ENCODE measurements around the gene THOC1.
"Not testable (repeated sequence)": the region's sequence is repeated elsewhere in the genome, so short reads cannot be mapped to it uniquely, and the experiment has no call there.

THOC1 gene

DNA sequence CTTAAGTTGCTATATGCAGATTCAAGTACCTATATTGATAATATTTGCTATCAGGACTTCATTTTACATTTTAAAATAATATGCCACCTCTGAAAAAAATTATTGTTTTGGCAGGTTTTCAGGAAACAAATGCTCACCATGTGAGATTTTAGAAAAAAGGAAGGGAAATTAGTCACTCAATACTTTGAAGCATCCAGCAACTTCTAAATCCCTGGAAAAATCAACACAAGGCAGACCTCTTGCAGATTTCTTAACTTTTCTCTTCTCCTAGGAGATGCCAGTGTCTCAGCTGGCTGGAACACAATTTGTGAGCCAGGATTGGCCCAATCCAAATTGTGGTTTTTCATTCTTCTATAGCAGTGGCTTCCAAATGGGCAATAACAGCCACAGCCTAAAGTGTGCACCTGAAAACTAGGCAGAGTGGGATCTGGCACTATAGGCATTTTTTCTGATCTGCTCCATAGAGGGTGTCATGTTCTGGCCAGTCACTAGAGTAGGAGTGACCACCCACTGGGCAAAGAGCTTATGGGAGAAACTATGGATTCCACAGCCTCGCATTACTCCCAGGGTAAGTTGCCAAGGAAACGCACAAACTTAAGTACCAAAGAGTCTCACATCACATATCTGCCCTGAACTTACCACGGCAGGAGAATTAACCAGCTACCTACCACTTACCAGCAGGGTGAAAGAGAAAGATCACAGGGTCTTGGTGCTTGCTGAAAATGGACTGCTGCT, 28.1 kb upstream of the THOC1 start:
- Mint-ChIP-seq H3K4me3 (no peak overlapping the region), H3K9me3 (no peaks in the 10 kb centered on the region), H3K27me3 (ENCODE audit: low read depth) (peaks cover 19% of the 10 kb centered on the region), H3K27ac (no peak overlapping the region), H3K4me1 (ENCODE audit: low read depth) (no peaks in the 10 kb centered on the region), H3K36me3 (ENCODE audit: low read depth) (no peaks in the 10 kb centered on the region)

- H3K36me3 Mint-ChIP-seq (ENCODE audit: low read depth): no peaks in the 10 kb centered on the region
- no peaks in the 10 kb centered on the region for H3K9me3 Mint-ChIP-seq
- H3K27ac Mint-ChIP-seq: no peak overlapping the region
- H3K4me1 Mint-ChIP-seq (ENCODE audit: low read depth): no peaks in the 10 kb centered on the region
- no peak overlapping the region for H3K4me3 Mint-ChIP-seq
- H3K27me3 Mint-ChIP-seq (ENCODE audit: low read depth): peaks cover 15% of the 10 kb centered on the region
Observed at GRCh38 chr18:294566-294965, 26.7 kb upstream of the THOC1 start.

- Mint-ChIP-seq H3K4me3 (no peak overlapping the region), H3K9me3 (no peaks in the 10 kb centered on the region), H3K4me1 (ENCODE audit: low read depth) (no peaks in the 10 kb centered on the region)
Observed at GRCh38 chr18:293536-293935, 25.7 kb upstream of the THOC1 start.

GRCh38 chr18:292271-292670, 24.4 kb upstream of the THOC1 start:
- Mint-ChIP-seq H3K4me1 (ENCODE audit: low read depth) (no peaks in the 10 kb centered on the region), H3K9me3 (no peaks in the 10 kb centered on the region), H3K36me3 (ENCODE audit: low read depth) (no peaks in the 10 kb centered on the region), H3K27me3 (ENCODE audit: low read depth) (peaks cover 15% of the 10 kb centered on the region), H3K4me3 (no peak overlapping the region), H3K27ac (no peak overlapping the region)

More at GRCh38 chr18:293536-293935, 25.7 kb upstream of the THOC1 start:
- peaks cover 15% of the 10 kb centered on the region for H3K27me3 Mint-ChIP-seq (ENCODE audit: low read depth)
- no peak overlapping the region for H3K27ac Mint-ChIP-seq
- no peaks in the 10 kb centered on the region for H3K36me3 Mint-ChIP-seq (ENCODE audit: low read depth)

- H3K4me3 Mint-ChIP-seq; H3K36me3 Mint-ChIP-seq (ENCODE audit: low read depth); H3K4me1 Mint-ChIP-seq (ENCODE audit: low read depth); H3K27ac Mint-ChIP-seq; H3K9me3 Mint-ChIP-seq: not testable (repeated sequence)
- H3K27me3 Mint-ChIP-seq (ENCODE audit: low read depth): peaks cover 13% of the 10 kb centered on the region
Observed at GRCh38 chr18:289970-290369, 22.1 kb upstream of the THOC1 start.

DNA sequence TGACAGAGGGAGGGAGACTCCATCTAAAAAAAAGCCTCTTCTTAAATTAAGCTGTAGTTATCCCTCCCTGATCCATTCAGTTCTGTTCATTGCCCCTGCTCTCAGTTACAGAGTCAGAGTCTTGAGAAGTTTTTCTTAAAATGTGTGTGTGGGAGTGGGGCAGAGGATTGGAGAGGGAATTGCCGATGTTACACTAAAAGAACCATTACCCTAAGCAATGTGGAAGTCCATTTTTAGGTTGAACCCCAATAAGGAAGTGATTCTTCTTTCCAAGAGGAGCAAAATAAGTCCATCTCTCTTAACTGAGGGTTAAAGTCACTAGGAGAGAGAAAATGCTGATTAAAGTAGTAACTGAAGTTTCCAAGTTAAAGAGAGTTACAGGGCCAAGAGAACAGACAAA, 21.2 kb upstream of the THOC1 start:
- no peak overlapping the region for H3K4me3 Mint-ChIP-seq
- H3K4me1 Mint-ChIP-seq (ENCODE audit: low read depth): peaks cover 4% of the 10 kb centered on the region
- H3K27me3 Mint-ChIP-seq (ENCODE audit: low read depth): peaks cover 6% of the 10 kb centered on the region
- no peak overlapping the region for H3K27ac Mint-ChIP-seq
- no peaks in the 10 kb centered on the region for H3K36me3 Mint-ChIP-seq (ENCODE audit: low read depth)
- no peaks in the 10 kb centered on the region for H3K9me3 Mint-ChIP-seq

- Mint-ChIP-seq H3K27ac (no peak overlapping the region), H3K36me3 (ENCODE audit: low read depth) (no peaks in the 10 kb centered on the region), H3K4me1 (ENCODE audit: low read depth) (peaks cover 4% of the 10 kb centered on the region), H3K27me3 (ENCODE audit: low read depth) (peaks cover 11% of the 10 kb centered on the region), H3K4me3 (no peak overlapping the region), H3K9me3 (no peaks in the 10 kb centered on the region)
Observed at GRCh38 chr18:286515-287310, 18.9 kb upstream of the THOC1 start.

GRCh38 chr18:285817-286216, 18.0 kb upstream of the THOC1 start:
- H3K27me3 Mint-ChIP-seq (ENCODE audit: low read depth): peaks cover 15% of the 10 kb centered on the region
- H3K9me3 Mint-ChIP-seq: no peaks in the 10 kb centered on the region
- H3K4me3 Mint-ChIP-seq: no peak overlapping the region
- H3K27ac Mint-ChIP-seq: no peak overlapping the region
- H3K4me1 Mint-ChIP-seq (ENCODE audit: low read depth): peaks cover 4% of the 10 kb centered on the region
- H3K36me3 Mint-ChIP-seq (ENCODE audit: low read depth): no peaks in the 10 kb centered on the region

DNA sequence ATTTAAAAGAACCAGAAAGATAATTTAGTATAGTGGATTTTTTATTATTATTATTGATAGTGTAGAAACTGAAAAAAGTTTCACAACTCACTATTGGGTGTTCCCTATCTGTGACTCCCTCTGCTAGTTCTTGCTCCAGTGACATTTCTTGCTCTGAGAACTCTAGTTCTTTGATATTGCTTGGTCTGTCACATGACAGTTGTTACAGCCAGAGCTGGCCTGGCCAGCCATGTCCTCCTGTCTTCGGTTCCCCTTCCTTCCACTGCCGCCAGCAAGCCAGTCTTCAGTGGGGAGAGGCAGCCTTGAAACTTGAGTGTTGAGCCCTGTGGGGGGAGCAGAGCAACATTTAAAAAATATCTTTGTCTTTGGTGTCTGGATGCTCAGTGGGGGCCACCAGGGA, 7.6 kb upstream of the THOC1 start:
- H3K27ac Mint-ChIP-seq: no peak overlapping the region
- H3K36me3 Mint-ChIP-seq (ENCODE audit: low read depth): no peaks in the 10 kb centered on the region

GRCh38 chr18:274313-274712, 6.5 kb upstream of the THOC1 start:
- no peaks in the 10 kb centered on the region for H3K9me3 Mint-ChIP-seq
- H3K36me3 Mint-ChIP-seq (ENCODE audit: low read depth): no peaks in the 10 kb centered on the region
- peaks cover 13% of the 10 kb centered on the region for H3K27me3 Mint-ChIP-seq (ENCODE audit: low read depth)
- H3K27ac Mint-ChIP-seq: no peak overlapping the region
- no peak overlapping the region for H3K4me3 Mint-ChIP-seq
- H3K4me1 Mint-ChIP-seq (ENCODE audit: low read depth): peaks cover 5% of the 10 kb centered on the region

More for the DNA sequence above, 7.6 kb upstream of the THOC1 start:
- H3K9me3 Mint-ChIP-seq: no peaks in the 10 kb centered on the region
- no peak overlapping the region for H3K4me3 Mint-ChIP-seq
- peaks cover 13% of the 10 kb centered on the region for H3K27me3 Mint-ChIP-seq (ENCODE audit: low read depth)
- no peaks in the 10 kb centered on the region for H3K4me1 Mint-ChIP-seq (ENCODE audit: low read depth)

DNA sequence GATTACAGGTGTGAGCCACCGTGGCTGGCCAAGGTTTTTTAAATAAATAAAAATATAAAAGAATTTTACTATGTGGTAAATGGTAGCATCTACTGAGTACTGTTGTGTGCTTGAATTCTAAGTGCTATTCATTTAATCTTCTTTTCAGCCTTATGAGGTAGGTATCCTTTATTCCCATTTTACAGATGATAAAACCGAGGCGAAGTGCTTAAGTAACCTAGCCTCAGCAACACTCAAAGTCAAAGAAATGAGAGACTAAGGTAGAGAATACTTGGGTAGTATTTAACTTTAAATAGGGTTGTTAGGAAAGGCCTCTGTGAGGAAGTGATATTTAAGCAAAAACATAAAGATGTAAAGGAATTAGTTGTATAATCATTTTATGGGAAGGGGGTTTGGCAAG, 5.7 kb upstream of the THOC1 start:
- no peak overlapping the region for H3K4me3 Mint-ChIP-seq
- no peaks in the 10 kb centered on the region for H3K36me3 Mint-ChIP-seq (ENCODE audit: low read depth)
- H3K4me1 Mint-ChIP-seq (ENCODE audit: low read depth): peaks cover 10% of the 10 kb centered on the region
- no peak overlapping the region for H3K27ac Mint-ChIP-seq
- peaks cover 11% of the 10 kb centered on the region for H3K27me3 Mint-ChIP-seq (ENCODE audit: low read depth)
- no peaks in the 10 kb centered on the region for H3K9me3 Mint-ChIP-seq

DNA sequence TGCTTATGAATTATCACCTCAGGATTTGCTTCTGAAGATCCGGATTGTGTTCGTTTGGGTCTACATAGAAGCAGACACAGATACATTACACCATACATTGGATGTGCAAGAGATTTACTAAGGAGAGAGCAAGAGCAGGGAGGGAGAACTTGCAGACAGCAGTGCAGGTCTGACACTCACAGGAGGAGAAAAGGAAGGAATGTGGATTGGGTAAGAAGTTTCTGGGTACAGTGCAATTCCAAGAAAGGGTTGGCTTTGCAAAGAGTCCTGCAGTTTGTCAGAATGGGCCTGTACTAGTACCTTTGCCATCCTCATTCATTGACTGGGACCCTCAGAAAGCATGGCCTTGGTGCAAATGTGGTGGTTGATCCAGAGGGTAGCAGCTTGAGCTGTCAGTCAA, 4.8 kb upstream of the THOC1 start:
- Mint-ChIP-seq H3K36me3 (ENCODE audit: low read depth) (peaks cover 4% of the 10 kb centered on the region), H3K9me3 (no peaks in the 10 kb centered on the region), H3K4me1 (ENCODE audit: low read depth) (peaks cover 10% of the 10 kb centered on the region), H3K4me3 (no peak overlapping the region), H3K27ac (no peak overlapping the region), H3K27me3 (ENCODE audit: low read depth) (peaks cover 8% of the 10 kb centered on the region)

GRCh38 chr18:269480-270095, 1.7 kb upstream of the THOC1 start:
- no peaks in the 10 kb centered on the region for H3K27me3 Mint-ChIP-seq (ENCODE audit: low read depth)
- no peaks in the 10 kb centered on the region for H3K9me3 Mint-ChIP-seq
- peak overlapping the region; percentile 67 for H3K27ac Mint-ChIP-seq
- H3K36me3 Mint-ChIP-seq (ENCODE audit: low read depth): peaks cover 7% of the 10 kb centered on the region
- peak overlapping the region; percentile 33 for H3K4me3 Mint-ChIP-seq
- H3K4me1 Mint-ChIP-seq (ENCODE audit: low read depth): peaks cover 18% of the 10 kb centered on the region

GRCh38 chr18:267380-267687, 513 bp downstream of the THOC1 start:
- Mint-ChIP-seq H3K9me3 (no peaks in the 10 kb centered on the region), H3K36me3 (ENCODE audit: low read depth) (peaks cover 15% of the 10 kb centered on the region), H3K4me1 (ENCODE audit: low read depth) (peaks cover 23% of the 10 kb centered on the region), H3K27me3 (ENCODE audit: low read depth) (no peaks in the 10 kb centered on the region), H3K27ac (peak overlapping the region; percentile 99), H3K4me3 (peak overlapping the region; percentile 95)
